Measurements from ENCODE around the gene DDC. TPM values are rescaled to one million over a fixed set of nuclear protein-coding genes. Genes with fewer than 3 reads are reported as not detected.

Gene DDC
- total RNA-seq, 1 experiment from 2014 or later = 87.0 TPM

GRCh38 chr7:50415844-50416364 lies 149.3 kb downstream of the DDC start:
- Histone ChIP-seq H3K4me3 (ENCODE audit: low read depth, low read length) (no peak overlapping the region), H3K27me3 (replicated peaks; ENCODE audit: control insufficient read depth, insufficient read depth, low read length) (no peaks in the 10 kb centered on the region), H3K4me1 (no peaks in the 10 kb centered on the region; the same call in 1 of the 2 replicates), H3K9me3 (no peaks in the 10 kb centered on the region), H3K36me3 (ENCODE audit: control insufficient read depth, insufficient read depth, low read length) (no peaks in the 10 kb centered on the region)
- intact Hi-C loops (cut with micrococcal nuclease; ENCODE audit: unreplicated experiment) = no loop called here
- no peak overlapping the region for H3K4me3 Mint-ChIP-seq (ENCODE audit: unreplicated experiment)
- TF ChIP-seq, protein P1, sequence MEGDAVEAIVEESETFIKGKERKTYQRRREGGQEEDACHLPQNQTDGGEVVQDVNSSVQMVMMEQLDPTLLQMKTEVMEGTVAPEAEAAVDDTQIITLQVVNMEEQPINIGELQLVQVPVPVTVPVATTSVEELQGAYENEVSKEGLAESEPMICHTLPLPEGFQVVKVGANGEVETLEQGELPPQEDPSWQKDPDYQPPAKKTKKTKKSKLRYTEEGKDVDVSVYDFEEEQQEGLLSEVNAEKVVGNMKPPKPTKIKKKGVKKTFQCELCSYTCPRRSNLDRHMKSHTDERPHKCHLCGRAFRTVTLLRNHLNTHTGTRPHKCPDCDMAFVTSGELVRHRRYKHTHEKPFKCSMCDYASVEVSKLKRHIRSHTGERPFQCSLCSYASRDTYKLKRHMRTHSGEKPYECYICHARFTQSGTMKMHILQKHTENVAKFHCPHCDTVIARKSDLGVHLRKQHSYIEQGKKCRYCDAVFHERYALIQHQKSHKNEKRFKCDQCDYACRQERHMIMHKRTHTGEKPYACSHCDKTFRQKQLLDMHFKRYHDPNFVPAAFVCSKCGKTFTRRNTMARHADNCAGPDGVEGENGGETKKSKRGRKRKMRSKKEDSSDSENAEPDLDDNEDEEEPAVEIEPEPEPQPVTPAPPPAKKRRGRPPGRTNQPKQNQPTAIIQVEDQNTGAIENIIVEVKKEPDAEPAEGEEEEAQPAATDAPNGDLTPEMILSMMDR (IDR thresholded peaks at IDR 0.05; ENCODE audit: insufficient read depth in 1 of 2, low read depth in 1 of 2, low read length in 1 of 2, severe bottlenecking in 1 of 2, unreplicated experiment in 1 of 2) = no peak
- CTCF ChIA-PET = no interaction called here
- no TSS peak for BruUV-seq (replicated peaks)
- H3K36me3 Mint-ChIP-seq (ENCODE audit: insufficient read depth, unreplicated experiment) = no peaks in the 10 kb centered on the region
- no peaks in the 10 kb centered on the region for H3K4me1 Mint-ChIP-seq (ENCODE audit: low read depth, unreplicated experiment)
- H3K9me3 Mint-ChIP-seq (ENCODE audit: unreplicated experiment) = no peaks in the 10 kb centered on the region
- no peak overlapping the region for H3K27ac Mint-ChIP-seq (ENCODE audit: unreplicated experiment)
- H3K27me3 Mint-ChIP-seq (ENCODE audit: insufficient read depth, unreplicated experiment) = no peaks in the 10 kb centered on the region
- POLR2A ChIA-PET = no interaction called here
- DNase-seq = no peak

DNA sequence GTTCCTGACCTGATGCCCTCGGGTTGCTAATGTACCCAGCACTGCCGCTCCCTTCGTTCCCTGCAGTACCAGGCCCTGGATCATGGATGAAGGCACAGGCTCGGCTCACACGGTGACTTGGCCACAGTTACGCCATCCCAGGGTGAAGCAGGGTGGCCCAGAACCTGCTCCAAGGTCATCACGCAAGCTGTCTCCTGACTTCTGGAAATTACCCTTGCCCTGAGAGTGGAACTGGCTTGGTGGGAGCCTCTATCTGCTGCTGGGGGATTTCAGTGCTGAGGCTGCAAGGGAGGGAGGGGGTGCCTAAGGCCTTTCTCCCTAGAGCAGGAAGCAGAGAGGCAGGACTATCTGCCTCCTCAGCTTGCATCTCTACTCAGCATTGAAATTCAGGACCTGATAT lies 151.6 kb downstream of the DDC start:
- no peaks in the 10 kb centered on the region for H3K36me3 ChIP-seq (ENCODE audit: control insufficient read depth, insufficient read depth, low read length)
- intact Hi-C loops (cut with micrococcal nuclease; ENCODE audit: unreplicated experiment) = no loop called here
- ChIA-PET CTCF (no interaction called here), POLR2A (no interaction called here)
- H3K9me3 Mint-ChIP-seq (ENCODE audit: unreplicated experiment) = no peaks in the 10 kb centered on the region
- no peak overlapping the region for H3K4me3 Mint-ChIP-seq (ENCODE audit: unreplicated experiment)
- no peaks in the 10 kb centered on the region; the same call in 1 of the 2 replicates for H3K4me1 ChIP-seq
- peaks cover 4% of the 10 kb centered on the region for H3K27me3 Mint-ChIP-seq (ENCODE audit: insufficient read depth, unreplicated experiment)
- DNase-seq = no peak
- no peaks in the 10 kb centered on the region; the same call in 1 of the 2 replicates for H3K27me3 ChIP-seq (replicated peaks; ENCODE audit: control insufficient read depth, insufficient read depth, low read length)
- H3K4me3 ChIP-seq (ENCODE audit: low read depth, low read length) = no peak overlapping the region
- no peaks in the 10 kb centered on the region for H3K36me3 Mint-ChIP-seq (ENCODE audit: insufficient read depth, unreplicated experiment)
- no peaks in the 10 kb centered on the region for H3K4me1 Mint-ChIP-seq (ENCODE audit: low read depth, unreplicated experiment)
- no TSS peak for BruUV-seq (replicated peaks)
- TF ChIP-seq, protein P1 (IDR thresholded peaks at IDR 0.05; ENCODE audit: insufficient read depth in 1 of 2, low read depth in 1 of 2, low read length in 1 of 2, severe bottlenecking in 1 of 2, unreplicated experiment in 1 of 2) = no peak
- H3K9me3 ChIP-seq = no peaks in the 10 kb centered on the region
- no peak overlapping the region for H3K27ac Mint-ChIP-seq (ENCODE audit: unreplicated experiment)

DNA sequence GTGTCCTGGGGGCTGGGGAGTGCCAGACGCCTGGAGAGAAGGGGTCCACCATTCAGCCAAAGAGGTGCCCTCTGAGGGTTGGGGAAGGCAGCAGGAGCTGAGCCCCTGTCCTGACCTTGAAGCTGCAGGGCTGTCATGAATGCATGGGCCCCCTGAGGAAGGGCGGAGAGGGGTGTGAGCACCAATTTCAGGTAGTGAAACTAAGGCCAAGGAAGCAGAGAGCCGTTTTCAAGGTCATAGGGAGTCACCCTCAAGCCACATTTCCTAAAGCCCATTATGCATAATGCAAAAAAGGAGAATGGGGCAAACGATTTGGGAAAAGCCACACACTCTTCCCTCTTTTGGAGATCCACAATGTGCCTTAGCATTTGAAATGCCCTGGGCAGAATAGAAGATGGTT lies 152.2 kb downstream of the DDC start:
- no peak overlapping the region for H3K27ac Mint-ChIP-seq (ENCODE audit: unreplicated experiment)
- no peaks in the 10 kb centered on the region for H3K9me3 Mint-ChIP-seq (ENCODE audit: unreplicated experiment)
- peaks cover 8% of the 10 kb centered on the region for H3K27me3 Mint-ChIP-seq (ENCODE audit: insufficient read depth, unreplicated experiment)
- no peak for DNase-seq
- H3K4me1 ChIP-seq = no peaks in the 10 kb centered on the region
- H3K27me3 ChIP-seq (replicated peaks; ENCODE audit: control insufficient read depth, insufficient read depth, low read length) = no peaks in the 10 kb centered on the region; the same call in none of the 2 replicates
- ChIA-PET CTCF (no interaction called here), POLR2A (no interaction called here)
- BruUV-seq (replicated peaks) = no TSS peak
- H3K36me3 Mint-ChIP-seq (ENCODE audit: insufficient read depth, unreplicated experiment) = no peaks in the 10 kb centered on the region
- TF ChIP-seq, protein P1 (IDR thresholded peaks at IDR 0.05; ENCODE audit: insufficient read depth in 1 of 2, low read depth in 1 of 2, low read length in 1 of 2, severe bottlenecking in 1 of 2, unreplicated experiment in 1 of 2) = no peak
- no peak overlapping the region for H3K4me3 Mint-ChIP-seq (ENCODE audit: unreplicated experiment)
- H3K36me3 ChIP-seq (ENCODE audit: control insufficient read depth, insufficient read depth, low read length) = no peaks in the 10 kb centered on the region
- no peaks in the 10 kb centered on the region for H3K4me1 Mint-ChIP-seq (ENCODE audit: low read depth, unreplicated experiment)
- intact Hi-C loops (cut with micrococcal nuclease; ENCODE audit: unreplicated experiment) = no loop called here
- H3K4me3 ChIP-seq (ENCODE audit: low read depth, low read length) = no peak overlapping the region
- no peaks in the 10 kb centered on the region for H3K9me3 ChIP-seq

Data from Caco-2 (cell line).